SK-N-SH treated with all-trans-retinoic acid at 6 μM for 48 hours (cell line): ENCODE results near the gene CNTD1.
"Not testable (repeated sequence)": the region's sequence is repeated elsewhere in the genome, so short reads cannot be mapped to it uniquely, and the experiment has no call there.

Experiments
- ATAC-seq: fragments of 200-7000 bp; cut with Tn5 transposase; 3 replicates; pipeline ENCODE4 v1.9.1; 2020; ENCODE audit warnings: mild to moderate bottlenecking, moderate library complexity
- ARNTL ChIP-seq: fragments of 450-650 bp; formaldehyde crosslinking; IDR thresholded peaks from 2 replicates; pipeline ENCODE4 v1.5.0; 2020; ENCODE audit warnings: low read depth, mild to moderate bottlenecking, moderate library complexity, borderline replicate concordance
- BACH2 ChIP-seq: fragments of 250-450 bp; sonication (Bioruptor Pico); IDR thresholded peaks from 2 replicates; pipeline ENCODE4 v1.9.0; 2021; ENCODE audit warnings: mild to moderate bottlenecking, borderline replicate concordance
- GLIS3 ChIP-seq: fragments of 250-450 bp; sonication (Bioruptor Pico); IDR thresholded peaks from 2 replicates; pipeline ENCODE4 v1.5.0; 2020; ENCODE audit warnings: mild to moderate bottlenecking, moderate library complexity
- ISL1 ChIP-seq: fragments of 250-450 bp; sonication (Bioruptor Pico); IDR thresholded peaks from 2 replicates; pipeline ENCODE4 v2.1.2; 2022; ENCODE audit warnings: mild to moderate bottlenecking, moderate library complexity
- OSR1 ChIP-seq: fragments of 250-450 bp; sonication (Bioruptor Pico); IDR thresholded peaks from 2 replicates; pipeline ENCODE4 v1.8.0; 2022; ENCODE audit warnings: moderate library complexity, mild to moderate bottlenecking, inconsistent platforms
- PPARA ChIP-seq: fragments of 250-450 bp; sonication (Bioruptor Pico); IDR thresholded peaks from 2 replicates; pipeline ENCODE4 v1.5.0; 2020; ENCODE audit warnings: mild to moderate bottlenecking, borderline replicate concordance
- SNAI2 ChIP-seq: fragments of 250-450 bp; sonication (Bioruptor Pico); IDR thresholded peaks from 2 replicates; pipeline ENCODE4 v1.5.0; 2020; ENCODE audit warnings: mild to moderate bottlenecking, moderate library complexity
- TOX ChIP-seq: fragments of 250-450 bp; sonication (Bioruptor Pico); IDR thresholded peaks from 2 replicates; pipeline ENCODE4 v1.8.0; 2021; ENCODE audit warnings: mild to moderate bottlenecking, moderate library complexity, borderline replicate concordance
- ZC3H10 ChIP-seq: fragments of 250-450 bp; sonication (Bioruptor Pico); IDR thresholded peaks from 2 replicates; pipeline ENCODE4 v1.5.1; 2021; ENCODE audit warnings: mild to moderate bottlenecking, moderate library complexity
- ZFP3 ChIP-seq: fragments of 250-450 bp; sonication (Bioruptor Pico); IDR thresholded peaks from 2 replicates; pipeline ENCODE4 v1.5.0; 2020; ENCODE audit warnings: mild to moderate bottlenecking, moderate library complexity
- ZFP30 ChIP-seq: fragments of 450-650 bp; formaldehyde crosslinking; IDR thresholded peaks from 2 replicates; pipeline ENCODE4 v1.5.0; 2022; ENCODE audit warnings: mild to moderate bottlenecking, moderate library complexity
- ZNF70 ChIP-seq: fragments of 450-650 bp; formaldehyde crosslinking; IDR thresholded peaks from 2 replicates; pipeline ENCODE4 v1.5.0; 2020; ENCODE audit warnings: mild to moderate bottlenecking, moderate library complexity
- TF ChIP-seq, protein P1 (sequence below): fragments of 250-450 bp; sonication (Bioruptor Pico); IDR thresholded peaks from 2 replicates; pipeline ENCODE4 v1.5.1; 2020; ENCODE audit warnings: low read depth, mild to moderate bottlenecking, moderate library complexity
- TF ChIP-seq, protein P2 (sequence below): fragments of 250-450 bp; sonication (Bioruptor Pico); IDR thresholded peaks from 2 replicates; pipeline ENCODE4 v1.8.0; 2020; ENCODE audit warnings: mild to moderate bottlenecking, moderate library complexity, borderline replicate concordance
- TF ChIP-seq, protein P3 (sequence below): fragments of 250-450 bp; sonication (Bioruptor Pico); IDR thresholded peaks from 2 replicates; pipeline ENCODE4 v1.8.0; 2021; ENCODE audit warnings: low read depth, mild to moderate bottlenecking, moderate library complexity, borderline replicate concordance
- TF ChIP-seq, protein P4 (sequence below): fragments of 250-450 bp; sonication (Bioruptor Pico); IDR thresholded peaks from 2 replicates; pipeline ENCODE4 v1.5.0; 2020; ENCODE audit warnings: mild to moderate bottlenecking, moderate library complexity

The CNTD1 gene

DNA sequence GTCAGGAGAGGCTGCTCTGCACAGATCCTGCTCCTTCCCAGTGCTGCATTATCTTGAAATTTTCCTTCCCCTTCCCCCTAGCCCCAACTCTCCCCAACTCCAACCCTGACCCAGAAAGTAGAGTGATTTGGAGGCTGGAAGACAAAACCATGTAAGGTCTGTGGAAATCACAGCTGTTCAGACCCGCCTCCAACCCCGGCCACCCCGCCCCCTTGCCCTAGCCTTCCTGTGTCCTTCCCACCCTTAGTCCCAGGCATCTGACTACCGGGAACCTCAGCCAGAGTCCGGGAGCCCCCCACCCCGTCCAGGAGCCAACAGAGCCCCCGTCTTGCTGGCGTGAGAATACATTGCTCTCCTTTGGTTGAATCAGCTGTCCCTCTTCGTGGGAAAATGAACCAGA lies 52.3 kb downstream of the CNTD1 start, which contains the start of gene AOC3:
Gene AOC3, plus strand, starts transcription at position 246 of the 400 bp plus-strand sequence. Its CDS starts 145 bp downstream, at position 391.
- ATAC-seq: no peak
- TF ChIP-seq, protein P1, sequence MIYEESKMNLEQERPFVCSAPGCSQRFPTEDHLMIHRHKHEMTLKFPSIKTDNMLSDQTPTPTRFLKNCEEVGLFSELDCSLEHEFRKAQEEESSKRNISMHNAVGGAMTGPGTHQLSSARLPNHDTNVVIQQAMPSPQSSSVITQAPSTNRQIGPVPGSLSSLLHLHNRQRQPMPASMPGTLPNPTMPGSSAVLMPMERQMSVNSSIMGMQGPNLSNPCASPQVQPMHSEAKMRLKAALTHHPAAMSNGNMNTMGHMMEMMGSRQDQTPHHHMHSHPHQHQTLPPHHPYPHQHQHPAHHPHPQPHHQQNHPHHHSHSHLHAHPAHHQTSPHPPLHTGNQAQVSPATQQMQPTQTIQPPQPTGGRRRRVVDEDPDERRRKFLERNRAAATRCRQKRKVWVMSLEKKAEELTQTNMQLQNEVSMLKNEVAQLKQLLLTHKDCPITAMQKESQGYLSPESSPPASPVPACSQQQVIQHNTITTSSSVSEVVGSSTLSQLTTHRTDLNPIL (CRISPR knock-in tag): no peak
- TF ChIP-seq PPARA (no peak), ZNF70 (CRISPR knock-in tag) (no peak), TOX (no peak), ARNTL (CRISPR knock-in tag) (no peak), ZC3H10 (CRISPR knock-in tag) (no peak)

DNA sequence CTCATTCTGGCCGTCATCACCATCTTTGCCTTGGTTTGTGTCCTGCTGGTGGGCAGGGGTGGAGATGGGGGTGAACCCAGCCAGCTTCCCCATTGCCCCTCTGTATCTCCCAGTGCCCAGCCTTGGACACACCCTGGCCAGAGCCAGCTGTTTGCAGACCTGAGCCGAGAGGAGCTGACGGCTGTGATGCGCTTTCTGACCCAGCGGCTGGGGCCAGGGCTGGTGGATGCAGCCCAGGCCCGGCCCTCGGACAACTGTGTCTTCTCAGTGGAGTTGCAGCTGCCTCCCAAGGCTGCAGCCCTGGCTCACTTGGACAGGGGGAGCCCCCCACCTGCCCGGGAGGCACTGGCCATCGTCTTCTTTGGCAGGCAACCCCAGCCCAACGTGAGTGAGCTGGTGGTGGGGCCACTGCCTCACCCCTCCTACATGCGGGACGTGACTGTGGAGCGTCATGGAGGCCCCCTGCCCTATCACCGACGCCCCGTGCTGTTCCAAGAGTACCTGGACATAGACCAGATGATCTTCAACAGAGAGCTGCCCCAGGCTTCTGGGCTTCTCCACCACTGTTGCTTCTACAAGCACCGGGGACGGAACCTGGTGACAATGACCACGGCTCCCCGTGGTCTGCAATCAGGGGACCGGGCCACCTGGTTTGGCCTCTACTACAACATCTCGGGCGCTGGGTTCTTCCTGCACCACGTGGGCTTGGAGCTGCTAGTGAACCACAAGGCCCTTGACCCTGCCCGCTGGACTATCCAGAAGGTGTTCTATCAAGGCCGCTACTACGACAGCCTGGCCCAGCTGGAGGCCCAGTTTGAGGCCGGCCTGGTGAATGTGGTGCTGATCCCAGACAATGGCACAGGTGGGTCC lies 52.9 kb downstream of the CNTD1 start:
- ATAC-seq: not testable (repeated sequence)

DNA sequence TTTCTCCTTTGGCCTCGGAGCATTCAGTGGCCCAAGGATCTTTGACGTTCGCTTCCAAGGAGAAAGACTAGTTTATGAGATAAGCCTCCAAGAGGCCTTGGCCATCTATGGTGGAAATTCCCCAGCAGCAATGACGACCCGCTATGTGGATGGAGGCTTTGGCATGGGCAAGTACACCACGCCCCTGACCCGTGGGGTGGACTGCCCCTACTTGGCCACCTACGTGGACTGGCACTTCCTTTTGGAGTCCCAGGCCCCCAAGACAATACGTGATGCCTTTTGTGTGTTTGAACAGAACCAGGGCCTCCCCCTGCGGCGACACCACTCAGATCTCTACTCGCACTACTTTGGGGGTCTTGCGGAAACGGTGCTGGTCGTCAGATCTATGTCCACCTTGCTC lies 53.7 kb downstream of the CNTD1 start:
- no peak for ATAC-seq

DNA sequence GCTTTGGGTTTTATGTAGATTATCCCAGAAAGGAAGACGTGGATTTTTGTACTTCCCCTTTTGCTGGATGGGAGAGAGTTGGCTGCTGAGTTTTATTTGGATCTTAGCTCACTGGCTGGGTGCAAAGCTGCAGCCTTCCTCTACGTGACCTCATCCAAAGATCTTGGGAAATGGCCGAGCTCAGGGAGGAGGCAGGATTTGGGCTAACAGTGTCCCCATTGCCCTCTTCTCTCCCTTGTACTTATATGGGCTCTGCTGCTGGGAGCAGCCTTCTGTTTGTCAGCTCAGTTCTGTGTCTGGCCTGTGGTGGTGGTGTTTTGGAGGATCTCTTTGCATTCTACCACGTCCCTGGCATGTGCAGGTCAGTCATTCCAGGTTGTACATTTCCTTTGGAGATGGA lies 54.3 kb downstream of the CNTD1 start:
- TF ChIP-seq, protein P2, sequence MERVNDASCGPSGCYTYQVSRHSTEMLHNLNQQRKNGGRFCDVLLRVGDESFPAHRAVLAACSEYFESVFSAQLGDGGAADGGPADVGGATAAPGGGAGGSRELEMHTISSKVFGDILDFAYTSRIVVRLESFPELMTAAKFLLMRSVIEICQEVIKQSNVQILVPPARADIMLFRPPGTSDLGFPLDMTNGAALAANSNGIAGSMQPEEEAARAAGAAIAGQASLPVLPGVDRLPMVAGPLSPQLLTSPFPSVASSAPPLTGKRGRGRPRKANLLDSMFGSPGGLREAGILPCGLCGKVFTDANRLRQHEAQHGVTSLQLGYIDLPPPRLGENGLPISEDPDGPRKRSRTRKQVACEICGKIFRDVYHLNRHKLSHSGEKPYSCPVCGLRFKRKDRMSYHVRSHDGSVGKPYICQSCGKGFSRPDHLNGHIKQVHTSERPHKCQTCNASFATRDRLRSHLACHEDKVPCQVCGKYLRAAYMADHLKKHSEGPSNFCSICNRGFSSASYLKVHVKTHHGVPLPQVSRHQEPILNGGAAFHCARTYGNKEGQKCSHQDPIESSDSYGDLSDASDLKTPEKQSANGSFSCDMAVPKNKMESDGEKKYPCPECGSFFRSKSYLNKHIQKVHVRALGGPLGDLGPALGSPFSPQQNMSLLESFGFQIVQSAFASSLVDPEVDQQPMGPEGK (CRISPR knock-in tag): no peak
- TF ChIP-seq SNAI2 (CRISPR knock-in tag) (no peak), ZFP3 (no peak), ZNF70 (CRISPR knock-in tag) (no peak), ZC3H10 (CRISPR knock-in tag) (no peak)
- TF ChIP-seq, protein P3, sequence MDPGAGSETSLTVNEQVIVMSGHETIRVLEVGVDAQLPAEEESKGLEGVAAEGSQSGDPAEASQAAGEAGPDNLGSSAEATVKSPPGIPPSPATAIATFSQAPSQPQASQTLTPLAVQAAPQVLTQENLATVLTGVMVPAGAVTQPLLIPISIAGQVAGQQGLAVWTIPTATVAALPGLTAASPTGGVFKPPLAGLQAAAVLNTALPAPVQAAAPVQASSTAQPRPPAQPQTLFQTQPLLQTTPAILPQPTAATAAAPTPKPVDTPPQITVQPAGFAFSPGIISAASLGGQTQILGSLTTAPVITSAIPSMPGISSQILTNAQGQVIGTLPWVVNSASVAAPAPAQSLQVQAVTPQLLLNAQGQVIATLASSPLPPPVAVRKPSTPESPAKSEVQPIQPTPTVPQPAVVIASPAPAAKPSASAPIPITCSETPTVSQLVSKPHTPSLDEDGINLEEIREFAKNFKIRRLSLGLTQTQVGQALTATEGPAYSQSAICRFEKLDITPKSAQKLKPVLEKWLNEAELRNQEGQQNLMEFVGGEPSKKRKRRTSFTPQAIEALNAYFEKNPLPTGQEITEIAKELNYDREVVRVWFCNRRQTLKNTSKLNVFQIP (CRISPR knock-in tag): no peak
- ATAC-seq: no peak

More for the DNA sequence above, 53.7 kb downstream of the CNTD1 start:
- TF ChIP-seq ZFP30 (CRISPR knock-in tag) (no peak), GLIS3 (no peak), BACH2 (no peak), ZFP3 (no peak), ZC3H10 (CRISPR knock-in tag) (no peak), ARNTL (CRISPR knock-in tag) (no peak)
- TF ChIP-seq, protein P4, sequence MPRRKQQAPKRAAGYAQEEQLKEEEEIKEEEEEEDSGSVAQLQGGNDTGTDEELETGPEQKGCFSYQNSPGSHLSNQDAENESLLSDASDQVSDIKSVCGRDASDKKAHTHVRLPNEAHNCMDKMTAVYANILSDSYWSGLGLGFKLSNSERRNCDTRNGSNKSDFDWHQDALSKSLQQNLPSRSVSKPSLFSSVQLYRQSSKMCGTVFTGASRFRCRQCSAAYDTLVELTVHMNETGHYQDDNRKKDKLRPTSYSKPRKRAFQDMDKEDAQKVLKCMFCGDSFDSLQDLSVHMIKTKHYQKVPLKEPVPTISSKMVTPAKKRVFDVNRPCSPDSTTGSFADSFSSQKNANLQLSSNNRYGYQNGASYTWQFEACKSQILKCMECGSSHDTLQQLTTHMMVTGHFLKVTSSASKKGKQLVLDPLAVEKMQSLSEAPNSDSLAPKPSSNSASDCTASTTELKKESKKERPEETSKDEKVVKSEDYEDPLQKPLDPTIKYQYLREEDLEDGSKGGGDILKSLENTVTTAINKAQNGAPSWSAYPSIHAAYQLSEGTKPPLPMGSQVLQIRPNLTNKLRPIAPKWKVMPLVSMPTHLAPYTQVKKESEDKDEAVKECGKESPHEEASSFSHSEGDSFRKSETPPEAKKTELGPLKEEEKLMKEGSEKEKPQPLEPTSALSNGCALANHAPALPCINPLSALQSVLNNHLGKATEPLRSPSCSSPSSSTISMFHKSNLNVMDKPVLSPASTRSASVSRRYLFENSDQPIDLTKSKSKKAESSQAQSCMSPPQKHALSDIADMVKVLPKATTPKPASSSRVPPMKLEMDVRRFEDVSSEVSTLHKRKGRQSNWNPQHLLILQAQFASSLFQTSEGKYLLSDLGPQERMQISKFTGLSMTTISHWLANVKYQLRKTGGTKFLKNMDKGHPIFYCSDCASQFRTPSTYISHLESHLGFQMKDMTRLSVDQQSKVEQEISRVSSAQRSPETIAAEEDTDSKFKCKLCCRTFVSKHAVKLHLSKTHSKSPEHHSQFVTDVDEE (CRISPR knock-in tag): no peak

DNA sequence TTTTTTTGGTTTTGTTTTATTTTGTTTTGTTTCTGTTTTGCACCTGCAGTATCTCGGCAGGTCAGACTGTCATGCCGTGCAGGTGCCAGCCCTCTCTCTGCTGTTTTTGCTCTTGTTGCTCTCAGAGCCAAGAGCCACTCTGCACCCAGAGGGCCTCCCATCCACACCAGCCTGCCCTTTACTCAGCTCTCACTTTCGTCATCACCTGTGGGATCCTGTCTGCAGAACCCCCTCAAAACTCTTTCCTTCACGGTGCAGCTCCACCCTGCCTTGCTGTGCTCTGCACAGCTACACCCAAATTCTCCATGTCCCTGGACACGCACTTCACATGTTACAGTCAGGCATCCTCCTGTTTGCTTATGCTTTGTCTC lies 54.9 kb downstream of the CNTD1 start:
- TF ChIP-seq ISL1 (CRISPR knock-in tag) (no peak), ZC3H10 (CRISPR knock-in tag) (no peak), OSR1 (no peak)
- ATAC-seq: no peak
